Adrenal gland (tissue), 12 donors: ENCODE results near the gene GFRA1. TPM values are rescaled to one million over a fixed set of nuclear protein-coding genes. Genes with fewer than 3 reads are reported as not detected.

Source experiments
- DNase-seq, 7 donors: peaks; one replicate each; pipeline ENCODE4 v3.0.0-alpha.2; 2019 to 2020
- H3K27ac ChIP-seq, 5 donors: fragments of 200-600 bp; sonication (generic) in 4 of 5; 1 replicate in 3 of 5; 2 replicates in 2 of 5; pipeline versions ENCODE4 v1.5.1 to v1.8.0; 2016 to 2020; ENCODE audit warnings: mild to moderate bottlenecking in 1 of 5
- H3K27me3 ChIP-seq: fragments of 200-600 bp; 2 replicates; pipeline ENCODE4 v1.8.0; 2021
- H3K36me3 ChIP-seq, 2 donors: fragments of 200-600 bp; replicated peaks in 1 of 2; 1 replicate in 1 of 2; 2 replicates in 1 of 2; pipeline versions ENCODE4 v1.5.1 to v1.8.0; 2018 to 2022
- H3K4me1 ChIP-seq, 2 donors: fragments of 200-600 bp; replicated peaks in 1 of 2; 1 replicate in 1 of 2; 2 replicates in 1 of 2; pipeline versions ENCODE4 v1.5.1 to v1.8.0; 2018 to 2021
- H3K4me3 ChIP-seq, 4 donors: fragments of 200-600 bp; sonication (generic) in 3 of 4; one replicate each; pipeline ENCODE4 v1.5.1; 2016 to 2018
- H3K9me3 ChIP-seq, 3 donors: fragments of 200-600 bp; sonication (generic) in 1 of 3; replicated peaks in 1 of 3; 1 replicate in 2 of 3; 2 replicates in 1 of 3; pipeline versions ENCODE4 v1.5.1 to v1.8.0; 2016 to 2021
- CTCF ChIP-seq, 6 experiments: fragments of 450-650 bp in 4 of 6; fragments of 200-600 bp in 2 of 6; sonication (generic) in 1 of 6; IDR thresholded peaks; 1 replicate in 5 of 6; 2 replicates in 1 of 6; pipeline versions ENCODE4 v1.5.1 to v1.8.0; 2016 to 2021; ENCODE audit warnings: antibody characterized with exemption in 6 of 6, mild to moderate bottlenecking in 2 of 6, moderate library complexity in 1 of 6
- POLR2A ChIP-seq, 2 donors: fragments of 450-650 bp; IDR thresholded peaks; one replicate each; pipeline ENCODE4 v1.6.1; 2017; ENCODE audit warnings: antibody characterized with exemption in 2 of 2, mild to moderate bottlenecking in 2 of 2, moderate library complexity in 1 of 2
- WGBS, 4 donors: extraction: QIAGEN DNeasy Blood & Tissue Kit in 2 of 4; methylation state at CpG; one replicate each; pipeline versions ENCODE4 v1.1.5 to v1.1.7; 2013 to 2017; 5-methylcytosine and 5-hydroxymethylcytosine counted together
- intact Hi-C, 2 donors: fragments of 100-400 bp; cut with DNase I; formaldehyde crosslinking; loops; one replicate each; pipeline versions ENCODE4 v1.14.1 to v1.15.0; 2022 to 2023
- polyA plus RNA-seq, 3 donors: library from polyadenylated mRNA; stranded (reverse); fragments of 200-250 nt in 2 of 3; fragments of 350-450 nt in 1 of 3; fragmentation: Illumina TruSeq in 1 of 3; extraction: RNeasy Lipid Tissue Mini Kit (QIAGEN cat#74804) in 1 of 3; gene quantifications; one replicate each; pipeline ENCODE4 v1.2.3, GENCODE V29; 2013 to 2014
- total RNA-seq, 9 donors: library from RNA; depleted of rRNA in 4 of 9; stranded (reverse); fragments of >200 nt in 4 of 9; fragments of 120-200 nt in 1 of 9; fragmentation: NEBNext Ultra II Directional in 1 of 9; extraction: Animal tissue kit (Norgen Biotek cat#: 25700) in 1 of 9; gene quantifications; one replicate each; pipeline versions ENCODE4 v1.1.0 to v1.2.4, GENCODE V29; 2013 to 2023
- donor health status: healthy with polysubstance abuse.
- donor health status: Bipolar disorder and iron deficiency.
- donor health status: DM: yes; HTN: yes; CAD: no.
- donor health status: DM: no; HTN: no; CAD: no.
- donor health status: DM: no; HTN: no; CAD: no.
- donor health status: DM: yes; HTN: yes; CAD: no.

The GFRA1 gene
- total and polyA plus RNA-seq, 12 donors, result 0.61 to 12.9 (median 2.6) TPM

- Histone ChIP-seq H3K27me3 (no peaks in the 10 kb centered on the region), H3K4me3 (no peak overlapping the region), H3K36me3 (no peaks in the 10 kb centered on the region), H3K9me3 (no peaks in the 10 kb centered on the region), H3K4me1 (no peaks in the 10 kb centered on the region), H3K27ac (no peak overlapping the region)
- no peak for DNase-seq
- TF ChIP-seq CTCF (IDR thresholded peaks at IDR 0.05) (no peak), POLR2A (IDR thresholded peaks at IDR 0.05) (no peak)
- intact Hi-C loops, result no loop called here
These were observed 72.0 kb downstream of the GFRA1 start for GRCh38 chr10:116201011-116201410.

GRCh38 chr10:116198676-116199035 is 74.3 kb downstream of the GFRA1 start:
- Histone ChIP-seq H3K9me3 (peaks cover 0 to 9% (median 0%) of the 10 kb centered on the region in 3 donors), H3K4me1 (no peaks in the 10 kb centered on the region), H3K27ac (no peak overlapping the region), H3K36me3 (no peaks in the 10 kb centered on the region), H3K4me3 (no peak overlapping the region), H3K27me3 (no peaks in the 10 kb centered on the region)
- intact Hi-C loops, result no loop called here
- DNase-seq, result no peak
- no peak for TF ChIP-seq CTCF (IDR thresholded peaks at IDR 0.05)
- no peak for TF ChIP-seq POLR2A (IDR thresholded peaks at IDR 0.05)
- 74 to 87% (median 78%) methylated on average over 4 of the region's 4 CpGs for whole genome bisulfite sequencing, 4 donors

GRCh38 chr10:116197946-116198675 is 74.9 kb downstream of the GFRA1 start:
- Histone ChIP-seq H3K4me3 (no peak overlapping the region), H3K27ac (no peak overlapping the region), H3K4me1 (no peaks in the 10 kb centered on the region), H3K27me3 (no peaks in the 10 kb centered on the region), H3K36me3 (no peaks in the 10 kb centered on the region), H3K9me3 (peaks cover 0 to 9% (median 0%) of the 10 kb centered on the region in 3 donors)
- intact Hi-C loops, result no loop called here
- 78 to 85% (median 81%) methylated on average over 12 of the region's 12 CpGs for WGBS, 4 donors
- no peak for TF ChIP-seq CTCF (IDR thresholded peaks at IDR 0.05)
- no peak for TF ChIP-seq POLR2A (IDR thresholded peaks at IDR 0.05)
- DNase-seq, result no peak

- intact Hi-C loops, result no loop called here
- no peak overlapping the region for H3K4me3 ChIP-seq
- no peaks in the 10 kb centered on the region for H3K27me3 ChIP-seq
- DNase-seq, result no peak
- TF ChIP-seq POLR2A (IDR thresholded peaks at IDR 0.05), result no peak
- no peak for TF ChIP-seq CTCF (IDR thresholded peaks at IDR 0.05)
- H3K36me3 ChIP-seq, result no peaks in the 10 kb centered on the region
- 90 to 92% (median 91%) methylated on average over 4 of the region's 4 CpGs for WGBS, 4 donors
- peaks cover 0 to 9% (median 0%) of the 10 kb centered on the region in 3 donors for H3K9me3 ChIP-seq
- no peak overlapping the region for H3K27ac ChIP-seq
- H3K4me1 ChIP-seq, result no peaks in the 10 kb centered on the region
These were observed 77.4 kb downstream of the GFRA1 start for GRCh38 chr10:116195583-116195982.
